Coronary artery (tissue), 2 donors: ENCODE results near the gene DPP10.
"Not testable (repeated sequence)": the region's sequence is repeated elsewhere in the genome, so short reads cannot be mapped to it uniquely, and the experiment has no call there.

Source experiments
- DNase-seq: peaks from one replicate; pipeline ENCODE4 v3.0.0-alpha.2; 2017; ENCODE audit warnings: low spot score
- H3K27ac ChIP-seq, 2 donors: fragments of 200-600 bp; sonication (generic); one replicate each; pipeline ENCODE4 v1.5.1; 2016 to 2019
- H3K4me3 ChIP-seq: fragments of 200-600 bp; sonication (generic); 2 replicates; pipeline ENCODE4 v1.5.1; 2016; ENCODE audit warnings: mild to moderate bottlenecking, moderate library complexity
- CTCF ChIP-seq: fragments of 200-600 bp; sonication (generic); IDR thresholded peaks from one replicate; pipeline ENCODE4 v1.5.1; 2019; ENCODE audit warnings: antibody characterized with exemption

DPP10 gene

GRCh38 chr2:114442510-114442909 is at the start of gene DPP10:
Gene DPP10 (plus strand): TSS chr2:114442641.
- Histone ChIP-seq H3K4me3 (no peak within 1 kb of the TSS), H3K27ac (no peak within 1 kb of the TSS)
- DNase-seq, result no peak
- no peak for TF ChIP-seq CTCF

GRCh38 chr2:114400890-114401289 is 41.6 kb upstream of the DPP10 start:
- no peak overlapping the region for H3K4me3 ChIP-seq
- no peak for DNase-seq
- H3K27ac ChIP-seq, result no peak overlapping the region
- no peak for TF ChIP-seq CTCF

- Histone ChIP-seq H3K27ac (no peak overlapping the region), H3K4me3 (peak overlapping the region; percentile 44)
- no peak for DNase-seq
- no peak for TF ChIP-seq CTCF
These were observed 37.0 kb upstream of the DPP10 start for GRCh38 chr2:114405247-114406116.

GRCh38 chr2:114406347-114406746 is 36.1 kb upstream of the DPP10 start:
- H3K4me3 ChIP-seq, result no peak overlapping the region
- TF ChIP-seq CTCF, result no peak
- DNase-seq, result no peak
- H3K27ac ChIP-seq, result no peak overlapping the region

GRCh38 chr2:114407353-114407752 is 35.1 kb upstream of the DPP10 start:
- H3K27ac ChIP-seq, H3K4me3 ChIP-seq, DNase-seq: not testable (repeated sequence)

GRCh38 chr2:114421781-114422180 is 20.7 kb upstream of the DPP10 start:
- no peak overlapping the region for H3K4me3 ChIP-seq
- TF ChIP-seq CTCF, result no peak
- no peak overlapping the region for H3K27ac ChIP-seq
- no peak for DNase-seq

- DNase-seq, result no peak
- no peak for TF ChIP-seq CTCF
- H3K27ac ChIP-seq, result no peak overlapping the region
These were observed 17.7 kb upstream of the DPP10 start for GRCh38 chr2:114424699-114425098.

More at GRCh38 chr2:114424699-114425098, 17.7 kb upstream of the DPP10 start:
- H3K4me3 ChIP-seq, result no peak overlapping the region
